ENCODE results near the gene OXSR1.

The OXSR1 gene

GRCh38 chr3:38214560-38214959 lies 49.2 kb downstream of the OXSR1 start:
- no peak overlapping the region for H3K4me3 ChIP-seq (ENCODE audit: low read depth, low read length)
- TF ChIP-seq CTCF (IDR thresholded peaks at IDR 0.05; ENCODE audit: borderline replicate concordance, insufficient read depth, low read depth, low read length) = no peak

GRCh38 chr3:38219609-38220197 lies 54.4 kb downstream of the OXSR1 start:
- TF ChIP-seq CTCF (IDR thresholded peaks at IDR 0.05; ENCODE audit: borderline replicate concordance, insufficient read depth, low read depth, low read length) = no peak
- H3K4me3 ChIP-seq (ENCODE audit: low read depth, low read length) = no peak overlapping the region

- no peak overlapping the region for H3K4me3 ChIP-seq (ENCODE audit: low read depth, low read length)
- TF ChIP-seq CTCF (IDR thresholded peaks at IDR 0.05; ENCODE audit: borderline replicate concordance, insufficient read depth, low read depth, low read length) = no peak
These were observed 55.7 kb downstream of the OXSR1 start for GRCh38 chr3:38221005-38221404.

GRCh38 chr3:38222032-38222634 lies 56.8 kb downstream of the OXSR1 start:
- no peak for TF ChIP-seq CTCF (IDR thresholded peaks at IDR 0.05; ENCODE audit: borderline replicate concordance, insufficient read depth, low read depth, low read length)

GRCh38 chr3:38224357-38224756 lies 59.0 kb downstream of the OXSR1 start:
- H3K4me3 ChIP-seq (ENCODE audit: low read depth, low read length) = no peak overlapping the region
- no peak for TF ChIP-seq CTCF (IDR thresholded peaks at IDR 0.05; ENCODE audit: borderline replicate concordance, insufficient read depth, low read depth, low read length)

More at GRCh38 chr3:38222032-38222634, 56.8 kb downstream of the OXSR1 start:
- H3K4me3 ChIP-seq (ENCODE audit: low read depth, low read length) = no peak overlapping the region

GRCh38 chr3:38226273-38226672 lies 60.9 kb downstream of the OXSR1 start:
- TF ChIP-seq CTCF (IDR thresholded peaks at IDR 0.05; ENCODE audit: borderline replicate concordance, insufficient read depth, low read depth, low read length) = no peak
- H3K4me3 ChIP-seq (ENCODE audit: low read depth, low read length) = no peak overlapping the region

- TF ChIP-seq CTCF (IDR thresholded peaks at IDR 0.05; ENCODE audit: borderline replicate concordance, insufficient read depth, low read depth, low read length) = no peak
- no peak overlapping the region for H3K4me3 ChIP-seq (ENCODE audit: low read depth, low read length)
These were observed 62.7 kb downstream of the OXSR1 start for GRCh38 chr3:38227989-38228388.
